GM23338 (cell line): ENCODE data around the gene NID1. TPM values are rescaled to one million over a fixed set of nuclear protein-coding genes. Genes with fewer than 3 reads are reported as not detected.

Experiments
- ATAC-seq: fragments of 200-7000 bp; cut with Tn5 transposase; 3 replicates; pipeline ENCODE4 v1.9.1; 2020
- DNase-seq: peaks from one replicate; pipeline ENCODE4 v3.0.0-alpha.2; 2015; ENCODE audit warnings: low spot score
- H2AFZ ChIP-seq: fragments of 200-600 bp; sonication (generic); 2 replicates; pipeline ENCODE4 v1.8.0; 2016; ENCODE audit warnings: antibody characterized with exemption, mild to moderate bottlenecking, moderate library complexity
- H3F3A ChIP-seq: fragments of 200-600 bp; sonication (generic); replicated peaks from 2 replicates; pipeline ENCODE4 v1.8.0; 2017; ENCODE audit warnings: antibody characterized with exemption, mixed run types, low read depth
- H3K27ac ChIP-seq: fragments of 200-600 bp; sonication (generic); 2 replicates; pipeline ENCODE4 v1.6.1; 2016; ENCODE audit warnings: low read depth
- H3K27me3 ChIP-seq: fragments of 200-600 bp; sonication (generic); 2 replicates; pipeline ENCODE4 v1.8.0; 2016; ENCODE audit warnings: mild to moderate bottlenecking, mixed run types, moderate library complexity; ENCODE audit not compliant: insufficient read depth
- H3K36me3 ChIP-seq: fragments of 200-600 bp; sonication (generic); 2 replicates; pipeline ENCODE4 v1.8.0; 2016; ENCODE audit warnings: mild to moderate bottlenecking; ENCODE audit not compliant: insufficient read depth
- H3K4me1 ChIP-seq: fragments of 200-600 bp; sonication (generic); 2 replicates; pipeline ENCODE4 v1.8.0; 2016; ENCODE audit warnings: mild to moderate bottlenecking, moderate library complexity; ENCODE audit not compliant: insufficient read depth
- H3K4me2 ChIP-seq: fragments of 200-600 bp; sonication (generic); 2 replicates; pipeline ENCODE4 v1.7.1; 2017; ENCODE audit warnings: mixed run types
- H3K4me3 ChIP-seq: fragments of 200-600 bp; sonication (generic); 2 replicates; pipeline ENCODE4 v1.6.1; 2016; ENCODE audit warnings: mixed run types
- H3K79me2 ChIP-seq: fragments of 200-600 bp; sonication (generic); replicated peaks from 2 replicates; pipeline ENCODE4 v1.8.0; 2017; ENCODE audit warnings: mild to moderate bottlenecking; ENCODE audit not compliant: insufficient read depth
- H3K9me2 ChIP-seq: fragments of 200-600 bp; sonication (generic); 2 replicates; pipeline ENCODE4 v1.8.0; 2017; ENCODE audit not compliant: insufficient read depth
- H4K20me1 ChIP-seq: fragments of 200-600 bp; sonication (generic); replicated peaks from 2 replicates; pipeline ENCODE4 v1.8.0; 2017; ENCODE audit warnings: mild to moderate bottlenecking; ENCODE audit not compliant: insufficient read depth
- H3K27ac Mint-ChIP-seq: 2 replicates; pipeline ENCODE4 v1.8.0; 2020; ENCODE audit warnings: inconsistent platforms, mild to moderate bottlenecking, moderate library complexity, mixed read lengths
- H3K27me3 Mint-ChIP-seq: 3 replicates; pipeline ENCODE4 v1.8.0; 2022; ENCODE audit warnings: low read depth, mild to moderate bottlenecking, moderate library complexity, mixed read lengths, inconsistent platforms; ENCODE audit not compliant: insufficient read depth, poor library complexity
- H3K36me3 Mint-ChIP-seq: 3 replicates; pipeline ENCODE4 v1.8.0; 2021; ENCODE audit warnings: low read depth, mild to moderate bottlenecking, inconsistent platforms, moderate library complexity, mixed read lengths
- H3K4me1 Mint-ChIP-seq: 3 replicates; pipeline ENCODE4 v1.8.0; 2020; ENCODE audit warnings: mild to moderate bottlenecking, inconsistent platforms, mixed read lengths
- H3K4me3 Mint-ChIP-seq: 3 replicates; pipeline ENCODE4 v1.8.0; 2021; ENCODE audit warnings: moderate library complexity, mild to moderate bottlenecking, inconsistent platforms, mixed read lengths
- H3K9me3 Mint-ChIP-seq: 3 replicates; pipeline ENCODE4 v1.8.0; 2020; ENCODE audit warnings: moderate library complexity, mild to moderate bottlenecking, inconsistent platforms, mixed read lengths
- CREB1 ChIP-seq: fragments of 250-450 bp; sonication (Bioruptor Pico); IDR thresholded peaks from 2 replicates; pipeline ENCODE4 v1.5.0; 2020; ENCODE audit warnings: low read depth, mild to moderate bottlenecking, moderate library complexity
- CTCF ChIP-seq, 2 experiments: fragments of 200-600 bp in 1 of 2; sonication (generic) in 1 of 2; conservative IDR thresholded peaks; 2 replicates each; pipeline versions ENCODE4 v1.5.1 to v1.6.1; 2016 to 2017; ENCODE audit warnings: antibody characterized with exemption in 2 of 2, low read depth in 2 of 2, mild to moderate bottlenecking in 2 of 2, moderate library complexity in 1 of 2
- EZH2 ChIP-seq: fragments of 200-600 bp; sonication (generic); IDR thresholded peaks from one replicate; pipeline ENCODE4 v1.8.0; 2017; ENCODE audit warnings: antibody characterized with exemption, mild to moderate bottlenecking, low read depth; ENCODE audit not compliant: unreplicated experiment
- EZH2phosphoT487 ChIP-seq: fragments of 200-600 bp; sonication (generic); IDR thresholded peaks from one replicate; pipeline ENCODE4 v1.8.1; 2018; ENCODE audit warnings: antibody characterized with exemption; ENCODE audit not compliant: unreplicated experiment
- JUNB ChIP-seq: IDR thresholded peaks from one replicate; pipeline ENCODE4 v1.6.1; 2016; ENCODE audit warnings: antibody characterized with exemption; ENCODE audit not compliant: unreplicated experiment
- NANOG ChIP-seq: IDR thresholded peaks from 2 replicates; pipeline ENCODE4 v1.6.1; 2016; ENCODE audit warnings: antibody characterized with exemption, borderline replicate concordance
- POLR2AphosphoS5 ChIP-seq: IDR thresholded peaks from 2 replicates; pipeline ENCODE4 v1.6.1; 2016; ENCODE audit warnings: antibody characterized with exemption, low read depth
- STAT1 ChIP-seq: IDR thresholded peaks from one replicate; pipeline ENCODE4 v1.6.1; 2016; ENCODE audit warnings: antibody characterized with exemption; ENCODE audit not compliant: unreplicated experiment
- ZNF114 ChIP-seq: fragments of 250-450 bp; sonication (Bioruptor Pico); IDR thresholded peaks from 2 replicates; pipeline ENCODE4 v1.5.0; 2020; ENCODE audit warnings: mild to moderate bottlenecking, moderate library complexity
- ZNF331 ChIP-seq: fragments of 250-450 bp; sonication (Bioruptor Pico); IDR thresholded peaks from 2 replicates; pipeline ENCODE4 v1.5.0; 2020; ENCODE audit warnings: low read depth, mild to moderate bottlenecking, moderate library complexity
- polyA plus RNA-seq: library from polyadenylated mRNA; unstranded; fragments of >200 nt; fragmentation: Nextera tagmentation; extraction: Ambion mirVana; gene quantifications from 2 replicates; pipeline ENCODE4 v1.2.1, GENCODE V29; 2016
- total RNA-seq: library from RNA; depleted of rRNA; stranded (reverse); fragments of >200 nt; shearing (Covaris generic); gene quantifications from 2 replicates; pipeline ENCODE4 v1.2.3, GENCODE V29; 2014
- TF ChIP-seq, protein P1 (sequence below): IDR thresholded peaks from one replicate; pipeline ENCODE4 v1.6.1; 2018; ENCODE audit warnings: antibody characterized with exemption; ENCODE audit not compliant: unreplicated experiment
- TF ChIP-seq, protein P2 (sequence below): IDR thresholded peaks from 2 replicates; pipeline ENCODE4 v1.6.1; 2016; ENCODE audit warnings: antibody characterized with exemption
- TF ChIP-seq, protein P3 (sequence below): fragments of 250-450 bp; sonication (Bioruptor Pico); IDR thresholded peaks from 2 replicates; pipeline ENCODE4 v1.5.0; 2020; ENCODE audit warnings: mild to moderate bottlenecking, moderate library complexity

NID1 gene
- total and polyA plus RNA-seq, 2 experiments from 2014 or later, result 7.1 to 32.5 TPM

- ATAC-seq, result no peak
- Histone ChIP-seq H3K4me2 (no peak overlapping the region), H3K27me3 (no peaks in the 10 kb centered on the region), H2AFZ (no peak overlapping the region), H3K27ac (no peak overlapping the region), H3K4me1 (no peaks in the 10 kb centered on the region), H3K9me2 (no peaks in the 10 kb centered on the region), H3K79me2 (no peaks in the 10 kb centered on the region), H4K20me1 (no peaks in the 10 kb centered on the region), H3F3A (no peaks in the 10 kb centered on the region), H3K4me3 (no peak overlapping the region), H3K36me3 (no peaks in the 10 kb centered on the region)
- Mint-ChIP-seq H3K36me3 (no peaks in the 10 kb centered on the region; the same call in 2 of the 3 replicates), H3K27ac (no peak overlapping the region), H3K27me3 (peaks cover 1% of the 10 kb centered on the region), H3K4me1 (no peaks in the 10 kb centered on the region), H3K4me3 (no peak overlapping the region), H3K9me3 (no peaks in the 10 kb centered on the region)
- no peak for DNase-seq
- TF ChIP-seq, protein P1, sequence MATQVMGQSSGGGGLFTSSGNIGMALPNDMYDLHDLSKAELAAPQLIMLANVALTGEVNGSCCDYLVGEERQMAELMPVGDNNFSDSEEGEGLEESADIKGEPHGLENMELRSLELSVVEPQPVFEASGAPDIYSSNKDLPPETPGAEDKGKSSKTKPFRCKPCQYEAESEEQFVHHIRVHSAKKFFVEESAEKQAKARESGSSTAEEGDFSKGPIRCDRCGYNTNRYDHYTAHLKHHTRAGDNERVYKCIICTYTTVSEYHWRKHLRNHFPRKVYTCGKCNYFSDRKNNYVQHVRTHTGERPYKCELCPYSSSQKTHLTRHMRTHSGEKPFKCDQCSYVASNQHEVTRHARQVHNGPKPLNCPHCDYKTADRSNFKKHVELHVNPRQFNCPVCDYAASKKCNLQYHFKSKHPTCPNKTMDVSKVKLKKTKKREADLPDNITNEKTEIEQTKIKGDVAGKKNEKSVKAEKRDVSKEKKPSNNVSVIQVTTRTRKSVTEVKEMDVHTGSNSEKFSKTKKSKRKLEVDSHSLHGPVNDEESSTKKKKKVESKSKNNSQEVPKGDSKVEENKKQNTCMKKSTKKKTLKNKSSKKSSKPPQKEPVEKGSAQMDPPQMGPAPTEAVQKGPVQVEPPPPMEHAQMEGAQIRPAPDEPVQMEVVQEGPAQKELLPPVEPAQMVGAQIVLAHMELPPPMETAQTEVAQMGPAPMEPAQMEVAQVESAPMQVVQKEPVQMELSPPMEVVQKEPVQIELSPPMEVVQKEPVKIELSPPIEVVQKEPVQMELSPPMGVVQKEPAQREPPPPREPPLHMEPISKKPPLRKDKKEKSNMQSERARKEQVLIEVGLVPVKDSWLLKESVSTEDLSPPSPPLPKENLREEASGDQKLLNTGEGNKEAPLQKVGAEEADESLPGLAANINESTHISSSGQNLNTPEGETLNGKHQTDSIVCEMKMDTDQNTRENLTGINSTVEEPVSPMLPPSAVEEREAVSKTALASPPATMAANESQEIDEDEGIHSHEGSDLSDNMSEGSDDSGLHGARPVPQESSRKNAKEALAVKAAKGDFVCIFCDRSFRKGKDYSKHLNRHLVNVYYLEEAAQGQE, result no peak
- no peak for TF ChIP-seq CREB1 (CRISPR knock-in tag)
- no peak for TF ChIP-seq ZNF114 (CRISPR knock-in tag)
- no peak for TF ChIP-seq JUNB
- TF ChIP-seq STAT1, result no peak
- no peak for TF ChIP-seq NANOG
- TF ChIP-seq ZNF331 (CRISPR knock-in tag), result no peak
- no peak for TF ChIP-seq EZH2phosphoT487
- TF ChIP-seq CTCF (conservative IDR thresholded peaks at IDR 0.05; ENCODE audit: low read depth in 2 of 2), result no peak
- no peak for TF ChIP-seq POLR2AphosphoS5
- TF ChIP-seq, protein P2, sequence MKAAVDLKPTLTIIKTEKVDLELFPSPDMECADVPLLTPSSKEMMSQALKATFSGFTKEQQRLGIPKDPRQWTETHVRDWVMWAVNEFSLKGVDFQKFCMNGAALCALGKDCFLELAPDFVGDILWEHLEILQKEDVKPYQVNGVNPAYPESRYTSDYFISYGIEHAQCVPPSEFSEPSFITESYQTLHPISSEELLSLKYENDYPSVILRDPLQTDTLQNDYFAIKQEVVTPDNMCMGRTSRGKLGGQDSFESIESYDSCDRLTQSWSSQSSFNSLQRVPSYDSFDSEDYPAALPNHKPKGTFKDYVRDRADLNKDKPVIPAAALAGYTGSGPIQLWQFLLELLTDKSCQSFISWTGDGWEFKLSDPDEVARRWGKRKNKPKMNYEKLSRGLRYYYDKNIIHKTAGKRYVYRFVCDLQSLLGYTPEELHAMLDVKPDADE, result no peak
- TF ChIP-seq, protein P3, sequence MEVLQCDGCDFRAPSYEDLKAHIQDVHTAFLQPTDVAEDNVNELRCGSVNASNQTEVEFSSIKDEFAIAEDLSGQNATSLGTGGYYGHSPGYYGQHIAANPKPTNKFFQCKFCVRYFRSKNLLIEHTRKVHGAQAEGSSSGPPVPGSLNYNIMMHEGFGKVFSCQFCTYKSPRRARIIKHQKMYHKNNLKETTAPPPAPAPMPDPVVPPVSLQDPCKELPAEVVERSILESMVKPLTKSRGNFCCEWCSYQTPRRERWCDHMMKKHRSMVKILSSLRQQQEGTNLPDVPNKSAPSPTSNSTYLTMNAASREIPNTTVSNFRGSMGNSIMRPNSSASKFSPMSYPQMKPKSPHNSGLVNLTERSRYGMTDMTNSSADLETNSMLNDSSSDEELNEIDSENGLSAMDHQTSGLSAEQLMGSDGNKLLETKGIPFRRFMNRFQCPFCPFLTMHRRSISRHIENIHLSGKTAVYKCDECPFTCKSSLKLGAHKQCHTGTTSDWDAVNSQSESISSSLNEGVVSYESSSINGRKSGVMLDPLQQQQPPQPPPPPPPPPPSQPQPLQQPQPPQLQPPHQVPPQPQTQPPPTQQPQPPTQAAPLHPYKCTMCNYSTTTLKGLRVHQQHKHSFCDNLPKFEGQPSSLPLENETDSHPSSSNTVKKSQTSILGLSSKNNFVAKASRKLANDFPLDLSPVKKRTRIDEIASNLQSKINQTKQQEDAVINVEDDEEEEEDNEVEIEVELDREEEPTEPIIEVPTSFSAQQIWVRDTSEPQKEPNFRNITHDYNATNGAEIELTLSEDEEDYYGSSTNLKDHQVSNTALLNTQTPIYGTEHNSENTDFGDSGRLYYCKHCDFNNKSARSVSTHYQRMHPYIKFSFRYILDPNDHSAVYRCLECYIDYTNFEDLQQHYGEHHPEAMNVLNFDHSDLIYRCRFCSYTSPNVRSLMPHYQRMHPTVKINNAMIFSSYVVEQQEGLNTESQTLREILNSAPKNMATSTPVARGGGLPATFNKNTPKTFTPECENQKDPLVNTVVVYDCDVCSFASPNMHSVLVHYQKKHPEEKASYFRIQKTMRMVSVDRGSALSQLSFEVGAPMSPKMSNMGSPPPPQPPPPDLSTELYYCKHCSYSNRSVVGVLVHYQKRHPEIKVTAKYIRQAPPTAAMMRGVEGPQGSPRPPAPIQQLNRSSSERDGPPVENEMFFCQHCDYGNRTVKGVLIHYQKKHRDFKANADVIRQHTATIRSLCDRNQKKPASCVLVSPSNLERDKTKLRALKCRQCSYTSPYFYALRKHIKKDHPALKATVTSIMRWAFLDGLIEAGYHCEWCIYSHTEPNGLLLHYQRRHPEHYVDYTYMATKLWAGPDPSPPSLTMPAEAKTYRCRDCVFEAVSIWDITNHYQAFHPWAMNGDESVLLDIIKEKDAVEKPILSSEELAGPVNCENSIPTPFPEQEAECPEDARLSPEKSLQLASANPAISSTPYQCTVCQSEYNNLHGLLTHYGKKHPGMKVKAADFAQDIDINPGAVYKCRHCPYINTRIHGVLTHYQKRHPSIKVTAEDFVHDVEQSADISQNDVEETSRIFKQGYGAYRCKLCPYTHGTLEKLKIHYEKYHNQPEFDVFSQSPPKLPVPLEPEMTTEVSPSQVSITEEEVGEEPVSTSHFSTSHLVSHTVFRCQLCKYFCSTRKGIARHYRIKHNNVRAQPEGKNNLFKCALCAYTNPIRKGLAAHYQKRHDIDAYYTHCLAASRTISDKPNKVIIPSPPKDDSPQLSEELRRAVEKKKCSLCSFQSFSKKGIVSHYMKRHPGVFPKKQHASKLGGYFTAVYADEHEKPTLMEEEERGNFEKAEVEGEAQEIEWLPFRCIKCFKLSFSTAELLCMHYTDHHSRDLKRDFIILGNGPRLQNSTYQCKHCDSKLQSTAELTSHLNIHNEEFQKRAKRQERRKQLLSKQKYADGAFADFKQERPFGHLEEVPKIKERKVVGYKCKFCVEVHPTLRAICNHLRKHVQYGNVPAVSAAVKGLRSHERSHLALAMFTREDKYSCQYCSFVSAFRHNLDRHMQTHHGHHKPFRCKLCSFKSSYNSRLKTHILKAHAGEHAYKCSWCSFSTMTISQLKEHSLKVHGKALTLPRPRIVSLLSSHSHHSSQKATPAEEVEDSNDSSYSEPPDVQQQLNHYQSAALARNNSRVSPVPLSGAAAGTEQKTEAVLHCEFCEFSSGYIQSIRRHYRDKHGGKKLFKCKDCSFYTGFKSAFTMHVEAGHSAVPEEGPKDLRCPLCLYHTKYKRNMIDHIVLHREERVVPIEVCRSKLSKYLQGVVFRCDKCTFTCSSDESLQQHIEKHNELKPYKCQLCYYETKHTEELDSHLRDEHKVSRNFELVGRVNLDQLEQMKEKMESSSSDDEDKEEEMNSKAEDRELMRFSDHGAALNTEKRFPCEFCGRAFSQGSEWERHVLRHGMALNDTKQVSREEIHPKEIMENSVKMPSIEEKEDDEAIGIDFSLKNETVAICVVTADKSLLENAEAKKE (CRISPR knock-in tag), result no peak
- no peak for TF ChIP-seq EZH2
These were observed 29.2 kb downstream of the NID1 start for GRCh38 chr1:236035681-236036101.
